KOPT-K1 (cell line): Measurements from ENCODE around the gene ZFC3H1.
A peak's percentile ranks its signal among the peaks of the same experiment; 100 is the strongest.

ENCODE experiments used
- H3K27ac ChIP-seq: fragments of 200-600 bp; sonication (generic); 2 replicates; pipeline ENCODE4 v1.5.1; 2016; ENCODE audit warnings: antibody characterized with exemption, mild to moderate bottlenecking, low read depth, low read length; ENCODE audit not compliant: poor library complexity, severe bottlenecking
- H3K36me3 ChIP-seq: fragments of 200-600 bp; sonication (generic); 2 replicates; pipeline ENCODE4 v1.5.1; 2017; ENCODE audit warnings: antibody characterized with exemption, mild to moderate bottlenecking, low read length, moderate library complexity; ENCODE audit not compliant: insufficient read depth
- H3K9me3 ChIP-seq: fragments of 200-600 bp; sonication (generic); 2 replicates; pipeline ENCODE4 v1.5.1; 2017; ENCODE audit warnings: antibody characterized with exemption, low read length, mild to moderate bottlenecking; ENCODE audit not compliant: insufficient read depth, poor library complexity, severe bottlenecking

The ZFC3H1 gene

GRCh38 chr12:71636704-71637115 is 26.9 kb downstream of the ZFC3H1 start:
- Histone ChIP-seq H3K9me3 (no peaks in the 10 kb centered on the region), H3K36me3 (peaks cover 99% of the 10 kb centered on the region), H3K27ac (no peak overlapping the region)

GRCh38 chr12:71627438-71628002 is 36.1 kb downstream of the ZFC3H1 start:
- Histone ChIP-seq H3K27ac (no peak overlapping the region), H3K9me3 (no peaks in the 10 kb centered on the region), H3K36me3 (peaks cover 99% of the 10 kb centered on the region)

DNA sequence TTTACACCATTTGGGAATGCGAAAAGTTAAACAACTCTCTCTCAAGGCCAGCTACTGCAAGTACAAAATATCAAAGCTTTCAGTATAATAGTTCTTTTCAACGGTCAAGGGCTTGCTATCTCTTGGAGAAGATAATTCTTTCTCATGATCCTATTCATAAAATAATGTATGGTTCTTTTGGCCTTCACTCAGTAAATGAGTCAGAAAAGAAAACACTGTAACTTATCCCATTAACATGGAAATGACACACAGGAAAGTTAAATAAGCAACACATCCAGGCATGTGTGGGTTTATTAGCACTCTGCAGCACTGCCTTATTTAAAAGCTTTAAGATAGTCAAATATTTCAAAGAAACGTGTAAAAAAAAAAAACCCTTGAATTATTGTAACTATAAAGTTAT is 36.9 kb downstream of the ZFC3H1 start:
- H3K36me3 ChIP-seq: peaks cover 99% of the 10 kb centered on the region
- no peak overlapping the region for H3K27ac ChIP-seq
- H3K9me3 ChIP-seq: no peaks in the 10 kb centered on the region

- Histone ChIP-seq H3K36me3 (peaks cover 99% of the 10 kb centered on the region), H3K27ac (no peak overlapping the region), H3K9me3 (no peaks in the 10 kb centered on the region)
Measured at GRCh38 chr12:71626098-71626497, 37.5 kb downstream of the ZFC3H1 start.

- no peak overlapping the region for H3K27ac ChIP-seq
- H3K36me3 ChIP-seq: peaks cover 99% of the 10 kb centered on the region
- no peaks in the 10 kb centered on the region for H3K9me3 ChIP-seq
Measured at GRCh38 chr12:71625476-71625875, 38.2 kb downstream of the ZFC3H1 start.

DNA sequence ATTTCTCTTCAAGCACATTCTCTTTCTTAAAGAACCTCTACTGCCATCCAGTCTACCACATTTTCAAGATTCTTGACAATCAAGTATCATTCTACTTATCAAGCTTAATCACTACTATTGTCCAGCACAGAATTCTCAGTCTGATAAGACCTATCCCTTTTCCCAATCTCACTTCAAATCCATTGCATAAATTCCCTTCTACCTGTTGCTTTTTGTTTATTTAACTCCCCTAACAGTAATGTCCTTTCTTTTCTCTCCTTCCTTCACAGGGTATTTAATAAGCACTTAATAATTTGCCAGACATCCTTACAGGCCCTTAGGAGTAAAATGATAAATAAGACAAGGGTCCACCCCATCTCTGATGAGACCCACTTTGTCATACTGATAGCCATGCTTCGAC is 41.7 kb downstream of the ZFC3H1 start:
- Histone ChIP-seq H3K36me3 (peaks cover 100% of the 10 kb centered on the region), H3K27ac (no peak overlapping the region), H3K9me3 (no peaks in the 10 kb centered on the region)

DNA sequence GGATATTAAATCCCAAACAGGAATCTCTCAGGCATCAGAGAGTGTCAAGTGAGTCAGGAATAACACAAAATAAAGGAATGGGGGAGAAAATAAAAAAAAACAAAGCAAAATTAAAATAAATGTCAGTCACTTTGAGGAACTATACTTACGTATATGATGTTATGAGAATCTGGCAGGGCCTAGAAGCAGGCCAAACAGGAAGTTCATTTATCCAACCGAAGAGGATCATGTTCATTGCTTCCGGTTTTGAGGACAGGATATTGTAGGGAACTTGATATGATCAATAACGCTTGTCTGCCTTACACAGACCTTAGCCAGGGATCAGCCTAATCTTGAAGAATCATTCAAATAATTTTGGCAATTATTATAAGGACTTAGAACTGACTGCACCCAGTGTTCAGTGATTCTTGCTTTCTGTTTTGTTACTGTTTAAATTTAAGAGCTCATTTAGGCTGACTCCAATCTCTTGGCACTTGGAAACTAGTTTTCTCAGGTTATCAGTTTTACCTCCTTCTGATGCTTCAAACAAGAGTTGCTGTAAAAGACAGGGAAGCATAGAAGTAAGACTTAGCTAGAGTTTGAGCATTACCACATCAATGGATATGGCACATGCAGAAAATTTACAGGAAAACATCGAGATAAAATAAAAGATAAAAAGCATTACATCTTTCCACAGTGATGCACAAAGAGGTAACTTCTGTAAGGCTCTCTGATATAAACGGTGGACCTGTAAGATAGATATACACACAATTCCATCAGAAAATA is 53.4 kb downstream of the ZFC3H1 start:
- H3K9me3 ChIP-seq: no peaks in the 10 kb centered on the region
- peak overlapping the region; percentile 14 for H3K27ac ChIP-seq
- peaks cover 98% of the 10 kb centered on the region for H3K36me3 ChIP-seq

DNA sequence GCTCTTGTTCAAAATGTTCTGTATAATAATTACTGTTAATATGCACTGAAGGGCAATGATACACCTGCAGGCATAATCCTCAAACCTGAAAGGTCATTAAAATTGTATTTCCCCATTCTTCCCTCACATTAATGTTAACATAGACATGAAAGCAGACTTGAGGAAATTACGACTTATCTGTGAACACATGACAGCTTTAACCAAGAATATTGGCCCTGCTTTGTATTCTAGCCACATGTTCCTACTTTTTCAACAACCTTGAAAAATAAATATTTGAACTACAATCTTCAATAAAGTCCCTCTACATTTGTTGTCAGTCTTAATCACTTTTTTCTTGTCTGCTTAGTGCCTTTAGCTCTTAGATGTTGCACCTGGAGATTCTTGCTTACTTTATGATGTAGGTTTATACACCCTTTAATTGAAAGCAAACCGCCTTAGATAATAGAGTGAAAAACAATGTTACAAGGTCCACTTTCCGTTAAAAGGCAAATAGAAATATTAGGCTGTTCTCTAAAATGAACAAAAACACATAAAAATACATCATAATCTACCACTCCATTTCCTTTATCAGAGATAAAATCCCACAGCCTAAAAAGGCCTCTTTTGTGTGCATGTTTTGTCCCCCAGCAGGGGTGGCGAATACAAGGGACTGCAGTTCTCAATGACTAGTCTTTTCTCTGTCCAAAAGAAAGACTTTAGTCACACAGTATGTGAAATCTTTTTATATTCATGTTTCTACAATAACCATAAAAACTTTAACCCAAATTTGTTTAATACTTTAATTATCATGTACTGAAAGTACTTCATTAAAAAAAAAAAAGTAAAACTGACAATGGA is 55.9 kb downstream of the ZFC3H1 start:
- H3K27ac ChIP-seq: no peak overlapping the region
- H3K36me3 ChIP-seq: peaks cover 73% of the 10 kb centered on the region
- H3K9me3 ChIP-seq: no peaks in the 10 kb centered on the region

DNA sequence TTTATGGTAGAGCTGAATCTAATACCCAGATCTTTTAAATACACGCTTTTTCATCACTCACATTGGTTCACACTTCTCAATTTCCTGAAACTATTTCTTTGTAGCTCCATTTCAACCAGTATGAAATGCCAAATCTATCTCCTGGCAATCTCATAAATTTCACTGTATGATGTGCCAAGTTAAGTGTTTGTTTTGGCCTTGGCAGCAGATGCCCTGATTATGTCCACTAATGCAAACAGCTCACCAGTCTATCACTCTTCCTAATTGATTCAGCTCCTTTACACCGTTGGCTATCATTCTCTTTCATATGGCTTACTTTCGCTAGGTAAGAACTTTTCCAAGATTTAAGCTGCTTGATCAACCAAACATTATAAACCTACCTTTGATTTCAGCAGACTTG is 58.6 kb downstream of the ZFC3H1 start:
- no peak overlapping the region for H3K27ac ChIP-seq
- H3K36me3 ChIP-seq: peaks cover 47% of the 10 kb centered on the region
- H3K9me3 ChIP-seq: no peaks in the 10 kb centered on the region

GRCh38 chr12:71602761-71603577 is 60.7 kb downstream of the ZFC3H1 start:
- Histone ChIP-seq H3K27ac (no peak overlapping the region), H3K9me3 (no peaks in the 10 kb centered on the region), H3K36me3 (peaks cover 26% of the 10 kb centered on the region)

GRCh38 chr12:71601546-71601945 is 62.1 kb downstream of the ZFC3H1 start:
- Histone ChIP-seq H3K9me3 (no peaks in the 10 kb centered on the region), H3K36me3 (peaks cover 12% of the 10 kb centered on the region), H3K27ac (no peak overlapping the region)

- Histone ChIP-seq H3K36me3 (no peaks in the 10 kb centered on the region), H3K9me3 (no peaks in the 10 kb centered on the region), H3K27ac (no peak overlapping the region)
Measured at GRCh38 chr12:71599210-71599609, 64.4 kb downstream of the ZFC3H1 start.

DNA sequence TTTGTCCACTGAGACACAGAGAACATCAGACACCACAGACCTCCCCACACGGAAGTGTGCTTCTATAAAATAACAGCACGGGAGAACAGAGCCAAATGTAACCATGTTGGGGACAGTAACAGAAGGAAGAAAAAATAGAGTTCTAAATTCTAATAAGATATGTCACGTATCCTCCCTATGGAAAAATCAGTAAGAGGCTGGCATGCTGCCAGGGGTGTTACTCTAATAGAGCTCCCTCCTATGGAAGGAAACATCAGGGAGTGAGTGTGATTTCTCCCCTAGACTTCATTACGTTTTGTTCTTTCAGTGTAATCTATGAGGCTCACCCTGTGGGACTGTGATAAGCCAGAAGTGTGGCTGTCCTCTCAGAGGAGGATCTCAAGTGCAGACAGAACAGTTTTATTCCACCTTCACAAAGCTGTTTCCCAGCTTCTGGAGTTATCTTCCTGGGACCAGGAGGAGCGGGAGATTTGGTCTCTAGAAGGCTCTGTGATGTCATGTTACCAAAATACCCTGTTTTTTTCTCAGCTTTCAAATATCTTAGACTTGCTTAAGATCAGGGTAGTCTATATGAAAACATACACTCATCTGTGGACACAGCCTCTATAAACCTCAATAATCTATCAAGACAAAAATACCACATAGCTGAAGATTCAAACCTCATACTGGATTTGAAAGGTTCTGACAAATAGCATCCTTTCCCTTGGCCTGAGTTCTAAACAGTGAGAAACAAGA is 69.3 kb downstream of the ZFC3H1 start:
- no peaks in the 10 kb centered on the region for H3K36me3 ChIP-seq
- no peaks in the 10 kb centered on the region for H3K9me3 ChIP-seq
- H3K27ac ChIP-seq: no peak overlapping the region

DNA sequence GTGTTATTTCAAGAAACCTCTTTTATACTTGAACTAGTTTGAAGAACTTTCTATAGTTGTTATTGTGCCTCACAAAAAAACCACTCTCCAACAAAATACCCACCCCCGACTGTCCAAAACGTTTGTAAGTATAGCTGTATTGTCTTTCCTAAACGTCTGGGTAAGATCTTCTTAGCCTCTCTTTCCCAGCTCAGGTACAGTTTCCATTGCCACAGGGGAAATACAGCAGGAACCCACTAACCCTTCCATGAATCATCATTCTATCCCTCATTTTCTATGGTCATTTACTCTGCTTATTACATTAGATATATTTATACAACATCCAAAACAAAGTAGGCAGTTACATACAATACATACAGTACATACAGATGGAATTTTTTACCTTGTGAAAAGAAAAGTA is 70.8 kb downstream of the ZFC3H1 start:
- Histone ChIP-seq H3K27ac (no peak overlapping the region), H3K9me3 (no peaks in the 10 kb centered on the region), H3K36me3 (no peaks in the 10 kb centered on the region)
